Stomach (tissue), 9 donors: ENCODE data around the gene SYNJ1. TPM values are rescaled to one million over a fixed set of nuclear protein-coding genes. Genes with fewer than 3 reads are reported as not detected.
A peak's percentile ranks its signal among the peaks of the same experiment; 100 is the strongest.

ENCODE experiments used
- DNase-seq, 2 donors: peaks; one replicate each; pipeline versions ENCODE4 v3.0.0 to v3.0.0-alpha.2; 2013 to 2019
- H3K27ac ChIP-seq, 5 donors: fragments of 200-600 bp in 4 of 5; sonication (generic) in 4 of 5; one replicate each; pipeline ENCODE4 v1.5.1; 2013 to 2019; ENCODE audit warnings: mild to moderate bottlenecking in 1 of 5, moderate library complexity in 1 of 5
- H3K27me3 ChIP-seq, 3 donors: fragments of 200-600 bp; sonication (generic); one replicate each; pipeline ENCODE4 v1.5.1; 2017 to 2019; ENCODE audit warnings: mixed run types in 1 of 3
- H3K36me3 ChIP-seq, 4 donors: fragments of 200-600 bp; sonication (generic); 1 replicate in 3 of 4; 2 replicates in 1 of 4; pipeline ENCODE4 v1.5.1; 2016 to 2019
- H3K4me1 ChIP-seq, 4 donors: fragments of 200-600 bp; sonication (generic); one replicate each; pipeline ENCODE4 v1.5.1; 2016 to 2019
- H3K4me3 ChIP-seq, 4 donors: fragments of 200-600 bp; sonication (generic) in 3 of 4; one replicate each; pipeline ENCODE4 v1.5.1; 2016 to 2019; ENCODE audit warnings: mild to moderate bottlenecking in 1 of 4
- H3K9me3 ChIP-seq, 4 donors: fragments of 200-600 bp; sonication (generic); one replicate each; pipeline ENCODE4 v1.5.1; 2016 to 2019
- EP300 ChIP-seq: sonication (generic); formaldehyde crosslinking; IDR thresholded peaks from one replicate; pipeline ENCODE4 v1.6.1; 2017; ENCODE audit warnings: antibody characterized with exemption
- POLR2A ChIP-seq, 4 donors: fragments of 450-650 bp; IDR thresholded peaks; one replicate each; pipeline ENCODE4 v1.6.1; 2016; ENCODE audit warnings: antibody characterized with exemption in 4 of 4, control low read depth in 2 of 4, mild to moderate bottlenecking in 1 of 4, moderate library complexity in 1 of 4
- POLR2AphosphoS5 ChIP-seq, 3 donors: sonication (generic); formaldehyde crosslinking; IDR thresholded peaks; one replicate each; pipeline ENCODE4 v1.6.1; 2016; ENCODE audit warnings: antibody characterized with exemption in 3 of 3
- WGBS, 5 donors: extraction: QIAGEN DNeasy Blood & Tissue Kit in 3 of 5; methylation state at CpG; one replicate each; pipeline versions ENCODE4 v1.1.5 to v1.1.7; 2013 to 2018; 5-methylcytosine and 5-hydroxymethylcytosine counted together
- intact Hi-C: fragments of 100-400 bp; cut with DNase I; formaldehyde crosslinking; loops from one replicate; pipeline ENCODE4 v1.15.1; 2023; ENCODE audit warnings: low total_unique reads
- polyA plus RNA-seq, 3 donors: library from polyadenylated mRNA; stranded (reverse); fragments of 200-250 nt; gene quantifications; one replicate each; pipeline ENCODE4 v1.2.3, GENCODE V29; 2013
- total RNA-seq, 5 donors: library from RNA; depleted of rRNA; stranded (reverse); fragments of >200 nt; gene quantifications; one replicate each; pipeline versions ENCODE4 v1.1.0 to v1.2.3, GENCODE V29; 2014 to 2016
- TF ChIP-seq, protein P1 (sequence below), 7 experiments: fragments of 450-650 bp in 4 of 7; fragments of 200-600 bp in 3 of 7; sonication (generic) in 3 of 7; IDR thresholded peaks; one replicate each; pipeline ENCODE4 v1.5.1; 2016 to 2019; ENCODE audit warnings: antibody characterized with exemption in 7 of 7, control low read depth in 2 of 7, mild to moderate bottlenecking in 1 of 7
- donor health status: healthy with polysubstance abuse.
- donor health status: Bipolar disorder and iron deficiency.
- donor health status: healthy.

SYNJ1 gene
- total and polyA plus RNA-seq, 8 donors = 0.89 to 245 (median 6.0) TPM

DNA sequence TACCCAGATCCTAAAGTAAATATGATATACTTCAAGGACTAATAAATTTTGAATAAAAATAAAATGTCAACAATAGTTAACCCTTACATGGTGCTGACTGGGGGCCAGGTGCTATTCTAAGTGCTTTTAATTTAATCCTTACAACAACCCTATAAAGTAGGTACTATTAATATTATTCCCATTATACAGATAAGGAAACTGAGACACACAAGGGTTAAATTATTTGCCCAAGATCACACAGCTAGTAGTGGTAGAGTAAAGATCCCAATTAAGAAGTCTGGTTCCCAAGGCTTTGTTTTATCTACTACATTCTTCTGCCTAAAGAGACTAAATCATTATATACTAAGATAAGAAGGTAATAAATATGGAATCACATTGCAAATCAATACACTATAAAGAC lies 34.2 kb downstream of the SYNJ1 start:
- no peak for TF ChIP-seq POLR2AphosphoS5 (IDR thresholded peaks at IDR 0.05)
- TF ChIP-seq, protein P1, sequence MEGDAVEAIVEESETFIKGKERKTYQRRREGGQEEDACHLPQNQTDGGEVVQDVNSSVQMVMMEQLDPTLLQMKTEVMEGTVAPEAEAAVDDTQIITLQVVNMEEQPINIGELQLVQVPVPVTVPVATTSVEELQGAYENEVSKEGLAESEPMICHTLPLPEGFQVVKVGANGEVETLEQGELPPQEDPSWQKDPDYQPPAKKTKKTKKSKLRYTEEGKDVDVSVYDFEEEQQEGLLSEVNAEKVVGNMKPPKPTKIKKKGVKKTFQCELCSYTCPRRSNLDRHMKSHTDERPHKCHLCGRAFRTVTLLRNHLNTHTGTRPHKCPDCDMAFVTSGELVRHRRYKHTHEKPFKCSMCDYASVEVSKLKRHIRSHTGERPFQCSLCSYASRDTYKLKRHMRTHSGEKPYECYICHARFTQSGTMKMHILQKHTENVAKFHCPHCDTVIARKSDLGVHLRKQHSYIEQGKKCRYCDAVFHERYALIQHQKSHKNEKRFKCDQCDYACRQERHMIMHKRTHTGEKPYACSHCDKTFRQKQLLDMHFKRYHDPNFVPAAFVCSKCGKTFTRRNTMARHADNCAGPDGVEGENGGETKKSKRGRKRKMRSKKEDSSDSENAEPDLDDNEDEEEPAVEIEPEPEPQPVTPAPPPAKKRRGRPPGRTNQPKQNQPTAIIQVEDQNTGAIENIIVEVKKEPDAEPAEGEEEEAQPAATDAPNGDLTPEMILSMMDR (IDR thresholded peaks at IDR 0.05) = no peak
- TF ChIP-seq EP300 = no peak
- no peak for TF ChIP-seq POLR2A (IDR thresholded peaks at IDR 0.05)
- DNase-seq = no peak
- no peak overlapping the region for H3K27ac ChIP-seq
- no peaks in the 10 kb centered on the region for H3K9me3 ChIP-seq
- H3K4me3 ChIP-seq = no peak overlapping the region
- no peaks in the 10 kb centered on the region for H3K27me3 ChIP-seq
- intact Hi-C loops = no loop called here
- H3K36me3 ChIP-seq = peaks cover 3 to 45% (median 41%) of the 10 kb centered on the region in 4 donors
- no peaks in the 10 kb centered on the region for H3K4me1 ChIP-seq

DNA sequence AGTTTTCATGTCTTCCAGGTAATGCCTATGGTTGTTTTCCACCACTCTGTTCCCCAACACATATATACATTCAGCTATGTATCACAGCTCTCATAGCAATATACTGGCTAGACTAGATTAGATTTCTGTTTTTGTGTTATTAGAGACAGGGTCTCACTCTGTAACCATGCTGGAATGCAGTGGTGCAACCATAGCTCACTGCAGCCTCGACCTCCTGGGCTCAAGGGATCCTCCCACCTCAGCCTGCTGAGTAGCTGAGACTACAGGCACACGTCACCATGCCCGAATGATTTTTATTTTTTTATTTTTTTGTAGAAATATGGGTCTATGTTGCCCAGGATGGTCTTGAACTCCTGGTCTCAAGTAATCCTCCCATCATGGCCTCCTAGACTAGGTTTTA lies 37.7 kb downstream of the SYNJ1 start:
- no peak for TF ChIP-seq EP300
- no peak for TF ChIP-seq POLR2A (IDR thresholded peaks at IDR 0.05)
- TF ChIP-seq POLR2AphosphoS5 (IDR thresholded peaks at IDR 0.05) = no peak
- TF ChIP-seq, protein P1 (IDR thresholded peaks at IDR 0.05) = no peak
- no peaks in the 10 kb centered on the region for H3K27me3 ChIP-seq
- WGBS, 5 donors = 26 to 60% (median 31%) methylated on average over 3 of the region's 3 CpGs

DNA sequence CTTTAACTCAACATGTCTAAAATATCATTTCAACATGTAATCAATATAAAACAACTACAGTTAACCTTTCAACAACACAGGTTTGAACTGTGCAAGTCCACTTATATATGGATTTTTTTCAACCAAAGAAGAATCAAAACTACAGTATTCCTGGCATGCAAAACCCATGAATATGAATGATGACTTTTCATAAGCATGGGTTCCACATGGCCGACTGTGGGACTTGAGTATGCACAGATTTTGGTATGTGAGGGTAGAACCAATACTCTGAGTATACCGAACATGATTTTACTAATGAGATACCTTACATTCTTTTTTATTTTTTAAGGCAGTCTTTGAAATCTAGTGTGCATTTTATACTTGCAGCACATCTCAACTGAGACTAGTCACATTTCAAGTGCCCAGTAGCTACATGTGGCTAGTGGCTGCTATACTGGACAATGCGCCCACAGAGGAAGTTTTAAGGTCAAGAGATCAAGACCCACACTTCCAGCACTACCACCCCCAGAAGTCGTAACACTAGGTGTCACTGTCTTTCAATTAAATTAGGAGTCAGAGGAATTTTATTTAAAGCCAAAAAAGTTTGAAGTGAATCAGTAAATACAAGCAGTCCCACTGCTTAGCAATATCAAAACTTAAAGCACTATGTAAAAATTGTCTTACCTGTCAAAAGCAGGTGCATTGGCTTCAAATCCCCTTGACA lies 40.0 kb downstream of the SYNJ1 start:
- Histone ChIP-seq H3K9me3 (no peaks in the 10 kb centered on the region), H3K27me3 (no peaks in the 10 kb centered on the region), H3K4me3 (no peak overlapping the region), H3K36me3 (peaks cover 6 to 70% (median 61%) of the 10 kb centered on the region in 4 donors), H3K4me1 (peaks cover 0 to under 1% (median 0%) of the 10 kb centered on the region in 4 donors), H3K27ac (no peak overlapping the region)
- 79 to 83% (median 81%) methylated on average over 4 of the region's 4 CpGs for WGBS, 5 donors
- peak in 1 of 2 donors; percentile 4 for DNase-seq
- TF ChIP-seq, protein P1 (IDR thresholded peaks at IDR 0.05) = no peak
- TF ChIP-seq POLR2A (IDR thresholded peaks at IDR 0.05) (no peak), EP300 (no peak), POLR2AphosphoS5 (IDR thresholded peaks at IDR 0.05) (no peak)
- intact Hi-C loops = no loop called here

More for the DNA sequence above, 37.7 kb downstream of the SYNJ1 start:
- Histone ChIP-seq H3K4me1 (no peaks in the 10 kb centered on the region), H3K9me3 (no peaks in the 10 kb centered on the region), H3K27ac (no peak overlapping the region), H3K4me3 (no peak overlapping the region), H3K36me3 (peaks cover 9 to 72% (median 68%) of the 10 kb centered on the region in 4 donors)
- no peak for DNase-seq
- intact Hi-C loops = no loop called here

DNA sequence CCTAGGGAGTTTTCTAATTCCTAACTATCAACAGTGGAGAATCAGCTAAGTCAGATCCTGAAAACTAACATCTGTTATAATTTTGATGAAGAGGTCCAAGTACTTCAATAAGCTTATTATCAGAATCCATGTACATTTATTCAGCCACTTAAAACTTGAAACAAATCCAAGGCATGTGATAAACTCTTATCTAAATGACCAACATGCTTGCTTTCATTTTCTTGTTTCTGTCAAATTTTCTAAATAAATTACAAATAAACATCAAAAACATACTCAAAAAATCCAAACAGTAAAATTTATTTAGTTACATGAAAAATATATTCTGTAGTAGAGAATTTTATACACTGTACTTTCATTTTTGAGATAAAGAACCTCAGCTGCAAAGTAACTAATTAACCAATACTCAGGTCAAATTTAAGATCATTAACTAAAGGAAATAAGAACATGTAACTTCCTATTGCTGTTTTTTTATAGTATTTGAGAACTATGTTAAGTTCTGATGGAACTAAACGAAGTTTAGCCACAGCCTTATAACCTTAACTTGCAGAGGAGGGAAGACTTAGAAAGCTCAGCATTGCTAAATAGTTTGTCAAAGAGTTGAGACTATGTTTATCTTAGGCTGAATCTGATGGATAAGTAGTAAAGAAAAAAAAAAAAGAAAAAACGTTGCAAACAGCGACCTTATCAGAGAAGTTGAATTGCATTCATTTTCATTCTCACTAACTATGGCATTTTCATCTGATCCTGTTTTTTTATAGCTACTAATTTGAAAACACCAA lies 44.9 kb downstream of the SYNJ1 start:
- Histone ChIP-seq H3K36me3 (peaks cover 7 to 59% (median 42%) of the 10 kb centered on the region in 4 donors), H3K4me1 (peaks cover 0 to 9% (median 0%) of the 10 kb centered on the region in 4 donors), H3K27ac (peak overlapping the region in 2 of 5 donors; percentile 43 to 59), H3K27me3 (no peaks in the 10 kb centered on the region), H3K9me3 (no peaks in the 10 kb centered on the region), H3K4me3 (peak overlapping the region in 2 of 4 donors; percentile 7 to 14)
- intact Hi-C loops = no loop called here
- 8 to 41% (median 20%) methylated on average over 3 of the region's 3 CpGs for WGBS, 5 donors
- DNase-seq = peak in 1 of 2 donors; percentile 6
- TF ChIP-seq, protein P1 (IDR thresholded peaks at IDR 0.05) = no peak
- no peak for TF ChIP-seq POLR2AphosphoS5 (IDR thresholded peaks at IDR 0.05)
- TF ChIP-seq POLR2A (IDR thresholded peaks at IDR 0.05) = no peak
- TF ChIP-seq EP300 = no peak
